Skeletal muscle tissue (tissue), 3 donors: Measurements from ENCODE around the gene LOC128125822.
"Not testable (repeated sequence)": the region's sequence is repeated elsewhere in the genome, so short reads cannot be mapped to it uniquely, and the experiment has no call there.

Source experiments
- H3K27ac ChIP-seq: one replicate; pipeline ENCODE4 v1.7.0; 2013; ENCODE audit warnings: mild to moderate bottlenecking, low read depth, low read length, inconsistent platforms
- H3K27me3 ChIP-seq, 3 donors: one replicate each; pipeline ENCODE4 v1.7.0; 2013; ENCODE audit warnings: low read length in 3 of 3; ENCODE audit not compliant: control insufficient read depth in 3 of 3, insufficient read depth in 3 of 3
- H3K36me3 ChIP-seq, 3 donors: one replicate each; pipeline ENCODE4 v1.7.0; 2013; ENCODE audit warnings: low read length in 3 of 3; ENCODE audit not compliant: control insufficient read depth in 3 of 3, insufficient read depth in 3 of 3
- H3K4me1 ChIP-seq, 3 donors: one replicate each; pipeline ENCODE4 v1.7.0; 2013; ENCODE audit warnings: low read length in 3 of 3, mild to moderate bottlenecking in 3 of 3; ENCODE audit not compliant: control insufficient read depth in 3 of 3, insufficient read depth in 3 of 3
- H3K4me3 ChIP-seq, 3 donors: one replicate each; pipeline ENCODE4 v1.7.0; 2013; ENCODE audit warnings: low read length in 3 of 3
- H3K9ac ChIP-seq, 3 donors: one replicate each; pipeline ENCODE4 v1.7.0; 2013; ENCODE audit warnings: low read length in 3 of 3, mild to moderate bottlenecking in 3 of 3, moderate library complexity in 2 of 3, low read depth in 1 of 3
- H3K9me3 ChIP-seq, 3 donors: one replicate each; pipeline ENCODE4 v1.7.0; 2013; ENCODE audit warnings: low read length in 3 of 3; ENCODE audit not compliant: control insufficient read depth in 3 of 3
- donor health status: Osteomylitis.

LOC128125822 gene

DNA sequence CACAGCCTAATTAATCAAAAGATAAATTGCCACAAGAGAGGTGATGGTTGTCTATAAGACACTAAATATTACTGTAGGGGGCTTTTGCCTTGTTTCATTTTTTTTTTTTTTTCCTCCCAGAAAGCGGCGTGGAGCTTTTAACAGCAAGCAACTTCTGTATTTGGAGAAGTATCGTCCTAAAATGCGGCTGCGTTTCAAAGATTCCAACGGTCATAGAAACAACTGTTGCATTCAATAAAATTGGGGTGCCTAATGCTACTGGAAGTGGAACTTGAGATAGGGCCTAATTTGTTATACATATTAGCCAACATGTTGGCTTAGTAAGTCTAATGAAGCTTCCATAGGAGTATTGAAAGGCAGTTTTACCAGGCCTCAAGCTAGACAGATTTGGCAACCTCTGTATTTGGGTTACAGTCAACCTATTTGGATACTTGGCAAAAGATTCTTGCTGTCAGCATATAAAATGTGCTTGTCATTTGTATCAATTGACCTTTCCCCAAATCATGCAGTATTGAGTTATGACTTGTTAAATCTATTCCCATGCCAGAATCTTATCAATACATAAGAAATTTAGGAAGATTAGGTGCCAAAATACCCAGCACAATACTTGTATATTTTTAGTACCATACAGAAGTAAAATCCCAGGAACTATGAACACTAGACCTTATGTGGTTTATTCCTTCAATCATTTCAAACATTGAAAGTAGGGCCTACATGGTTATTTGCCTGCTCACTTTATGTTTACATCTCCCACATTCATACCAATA is 7.8 kb downstream of the LOC128125822 start:
- no peak overlapping the region for H3K4me3 ChIP-seq
- H3K9me3 ChIP-seq: no peaks in the 10 kb centered on the region
- no peaks in the 10 kb centered on the region for H3K27me3 ChIP-seq
- H3K36me3 ChIP-seq: peaks cover 27 to 58% (median 53%) of the 10 kb centered on the region in 3 donors
- no peak overlapping the region for H3K9ac ChIP-seq
- no peak overlapping the region for H3K27ac ChIP-seq
- H3K4me1 ChIP-seq: peaks cover 0 to 12% (median 4%) of the 10 kb centered on the region in 3 donors

DNA sequence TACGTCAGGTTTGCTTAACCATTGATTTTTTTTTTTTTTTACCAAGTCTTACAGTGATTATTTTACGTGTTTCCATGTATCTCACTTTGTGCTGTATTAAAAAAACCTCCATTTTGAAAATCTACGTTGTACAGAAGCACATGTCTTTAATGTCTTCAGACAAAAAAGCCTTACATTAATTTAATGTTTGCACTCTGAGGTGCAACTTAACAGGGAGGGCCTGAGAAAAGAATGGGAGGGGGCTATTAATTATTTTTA is 8.4 kb downstream of the LOC128125822 start:
- Histone ChIP-seq H3K9ac (no peak overlapping the region), H3K36me3 (peaks cover 27 to 58% (median 53%) of the 10 kb centered on the region in 3 donors), H3K9me3 (no peaks in the 10 kb centered on the region), H3K4me3 (no peak overlapping the region), H3K27me3 (no peaks in the 10 kb centered on the region), H3K4me1 (peaks cover 0 to 12% (median 4%) of the 10 kb centered on the region in 3 donors), H3K27ac (no peak overlapping the region)

DNA sequence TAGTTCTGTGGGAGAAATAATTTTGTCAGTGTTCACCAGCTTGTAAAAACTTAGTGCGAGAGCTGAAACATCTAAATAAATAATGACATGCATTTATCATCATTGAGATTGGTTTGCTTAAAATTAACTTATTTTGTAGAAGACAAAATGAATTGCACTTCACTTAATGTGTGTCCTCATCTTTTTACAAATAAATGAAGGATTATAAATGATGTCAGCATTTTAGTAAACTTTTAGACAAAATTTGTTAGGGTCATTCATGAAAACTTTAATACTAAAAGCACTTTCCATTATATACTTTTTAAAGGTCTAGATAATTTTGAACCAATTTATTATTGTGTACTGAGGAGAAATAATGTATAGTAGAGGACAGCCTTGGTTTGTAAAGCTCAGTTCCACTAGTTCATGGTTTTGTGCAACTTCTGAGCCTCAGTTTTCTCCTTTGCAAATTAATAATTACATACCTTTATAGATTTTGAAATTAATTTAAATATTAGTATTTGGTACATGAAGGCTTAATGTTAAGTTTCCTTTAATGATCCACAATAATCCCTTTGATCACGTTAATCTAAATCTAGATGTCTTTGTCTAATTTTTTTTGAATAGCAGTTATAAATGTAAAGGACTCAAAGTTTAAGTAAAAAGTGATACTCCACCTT is 9.2 kb downstream of the LOC128125822 start:
- Histone ChIP-seq H3K9ac (no peak overlapping the region), H3K9me3 (no peaks in the 10 kb centered on the region), H3K4me1 (peaks cover 0 to 8% (median 2%) of the 10 kb centered on the region in 3 donors), H3K27ac (no peak overlapping the region), H3K4me3 (no peak overlapping the region), H3K36me3 (peaks cover 25 to 55% (median 51%) of the 10 kb centered on the region in 3 donors), H3K27me3 (no peaks in the 10 kb centered on the region)

DNA sequence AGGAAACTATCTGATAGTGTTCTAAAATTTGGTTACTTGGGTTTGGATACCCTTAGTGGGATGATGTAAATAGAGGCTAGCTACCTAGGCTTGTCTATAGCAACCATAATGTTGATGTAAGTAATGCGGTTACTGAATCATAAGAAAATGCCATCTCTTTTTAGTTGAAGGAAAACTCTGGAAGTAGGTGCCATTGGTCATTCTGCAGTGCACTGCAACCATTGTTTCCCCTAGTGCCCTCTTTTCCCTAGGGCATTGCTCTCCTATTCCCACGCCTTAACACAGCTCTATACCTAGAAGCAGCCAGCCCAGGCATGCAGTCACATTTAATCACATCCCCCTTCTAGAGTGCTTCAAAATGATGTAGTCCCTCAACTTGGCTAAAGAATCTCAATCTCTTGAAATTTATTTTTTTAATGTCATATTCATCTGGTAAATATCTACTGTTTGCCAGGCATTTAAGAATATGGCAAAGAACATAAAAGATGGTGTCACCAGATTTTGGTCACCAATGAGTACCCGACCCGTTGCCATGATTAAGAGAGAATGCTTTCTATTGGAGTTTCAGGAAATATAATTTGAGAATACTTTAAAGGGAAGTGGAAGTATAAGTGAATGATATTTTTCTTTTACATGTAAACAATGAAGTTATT is 10.4 kb downstream of the LOC128125822 start:
- H3K36me3 ChIP-seq: peaks cover 17 to 48% (median 41%) of the 10 kb centered on the region in 3 donors
- H3K27me3 ChIP-seq: no peaks in the 10 kb centered on the region
- H3K27ac ChIP-seq: no peak overlapping the region
- H3K4me1 ChIP-seq: no peaks in the 10 kb centered on the region
- no peak overlapping the region for H3K4me3 ChIP-seq
- no peak overlapping the region for H3K9ac ChIP-seq
- H3K9me3 ChIP-seq: no peaks in the 10 kb centered on the region

DNA sequence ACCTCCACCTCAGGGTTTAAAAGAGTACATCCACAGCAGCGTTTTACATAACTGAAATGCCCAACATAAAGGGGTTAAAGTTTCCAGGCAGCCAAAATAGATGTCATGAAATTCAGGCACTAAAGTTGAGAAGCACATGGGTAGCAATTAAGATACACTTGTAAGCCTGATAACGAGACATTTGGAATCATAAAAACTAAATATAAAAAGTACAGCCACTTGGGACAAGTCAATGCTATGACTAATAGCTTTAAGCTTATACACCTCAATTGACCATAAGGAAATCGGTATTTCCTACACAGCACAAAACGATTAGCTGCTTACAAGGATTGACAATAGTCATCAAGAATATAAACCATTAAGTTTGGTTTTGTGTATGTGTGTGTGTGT is 11.8 kb downstream of the LOC128125822 start:
- Histone ChIP-seq H3K4me3 (no peak overlapping the region), H3K27me3 (no peaks in the 10 kb centered on the region), H3K36me3 (peaks cover 17 to 34% (median 29%) of the 10 kb centered on the region in 3 donors), H3K9ac (no peak overlapping the region), H3K27ac (no peak overlapping the region), H3K9me3 (no peaks in the 10 kb centered on the region), H3K4me1 (no peaks in the 10 kb centered on the region)

DNA sequence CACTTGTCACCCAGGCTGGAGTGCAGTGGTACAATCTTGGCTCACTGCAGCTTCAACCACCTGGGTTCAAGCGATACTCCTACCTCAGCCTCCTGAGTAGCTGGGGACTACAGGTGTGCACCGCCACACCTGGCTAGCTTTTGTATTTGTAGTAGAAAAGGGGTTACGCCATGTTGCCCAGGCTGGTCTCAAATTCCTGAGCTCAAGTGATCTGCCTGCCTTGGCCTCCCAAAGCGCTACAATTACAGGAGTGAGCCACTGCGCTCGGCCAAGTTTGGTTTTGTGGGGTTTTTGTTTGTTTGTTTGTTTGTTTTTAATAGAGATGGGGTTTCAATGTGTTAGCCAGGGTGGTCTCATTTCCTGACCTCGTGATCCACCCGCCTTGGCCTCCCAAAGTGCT is 12.3 kb downstream of the LOC128125822 start:
- H3K4me1 ChIP-seq: no peaks in the 10 kb centered on the region
- no peaks in the 10 kb centered on the region for H3K27me3 ChIP-seq
- no peak overlapping the region for H3K27ac ChIP-seq
- H3K9me3 ChIP-seq: no peaks in the 10 kb centered on the region
- H3K4me3 ChIP-seq: no peak overlapping the region
- H3K9ac ChIP-seq: no peak overlapping the region
- peaks cover 15 to 30% (median 25%) of the 10 kb centered on the region in 3 donors for H3K36me3 ChIP-seq

DNA sequence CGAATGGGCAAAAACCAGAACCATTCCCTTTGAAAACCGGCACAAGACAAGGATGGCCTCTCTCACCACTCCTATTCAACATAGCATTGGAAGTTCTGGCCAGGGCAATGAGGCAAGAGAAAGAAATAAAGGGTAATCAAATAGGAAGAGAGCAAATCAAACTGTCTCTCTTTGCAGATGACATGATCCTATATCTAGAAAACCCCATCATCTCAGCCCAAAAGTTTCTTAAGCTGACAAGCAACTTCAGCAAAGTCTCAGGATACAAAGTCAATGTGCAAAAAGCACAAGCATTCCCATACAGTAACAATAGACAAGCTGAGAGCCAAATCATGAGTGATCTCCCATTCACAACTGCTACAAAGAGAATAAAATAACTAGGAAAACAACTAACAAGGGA is 13.4 kb downstream of the LOC128125822 start:
- not testable (repeated sequence) for H3K27ac ChIP-seq, H3K27me3 ChIP-seq, H3K9me3 ChIP-seq, H3K9ac ChIP-seq, H3K4me3 ChIP-seq, H3K4me1 ChIP-seq
- peaks cover 4 to 19% (median 14%) of the 10 kb centered on the region in 3 donors for H3K36me3 ChIP-seq

DNA sequence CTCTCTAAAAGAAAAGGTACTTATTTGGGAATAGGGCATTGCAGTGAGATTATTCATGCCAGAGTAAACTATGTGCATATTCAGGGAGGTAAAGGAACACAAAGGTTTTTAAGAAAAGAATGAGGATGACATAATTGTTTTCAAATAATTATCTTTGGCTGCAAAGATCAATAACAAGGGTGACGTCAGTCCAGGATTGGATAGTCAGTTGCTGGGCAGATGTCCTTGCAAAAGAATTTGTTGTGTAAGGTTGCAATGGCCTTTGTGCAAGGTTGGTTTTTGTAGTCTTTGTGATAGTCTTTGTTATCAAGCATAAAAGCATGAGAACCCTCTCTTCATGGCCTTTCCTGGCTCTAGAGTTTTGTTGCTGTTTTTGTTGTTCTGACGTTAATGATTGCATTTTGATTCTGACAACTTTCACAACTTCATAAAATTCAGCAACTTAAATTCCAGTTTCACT is 17.7 kb downstream of the LOC128125822 start:
- Histone ChIP-seq H3K27ac (no peak overlapping the region), H3K4me1 (no peaks in the 10 kb centered on the region), H3K9ac (no peak overlapping the region), H3K4me3 (no peak overlapping the region), H3K27me3 (no peaks in the 10 kb centered on the region), H3K9me3 (no peaks in the 10 kb centered on the region), H3K36me3 (no peaks in the 10 kb centered on the region)

DNA sequence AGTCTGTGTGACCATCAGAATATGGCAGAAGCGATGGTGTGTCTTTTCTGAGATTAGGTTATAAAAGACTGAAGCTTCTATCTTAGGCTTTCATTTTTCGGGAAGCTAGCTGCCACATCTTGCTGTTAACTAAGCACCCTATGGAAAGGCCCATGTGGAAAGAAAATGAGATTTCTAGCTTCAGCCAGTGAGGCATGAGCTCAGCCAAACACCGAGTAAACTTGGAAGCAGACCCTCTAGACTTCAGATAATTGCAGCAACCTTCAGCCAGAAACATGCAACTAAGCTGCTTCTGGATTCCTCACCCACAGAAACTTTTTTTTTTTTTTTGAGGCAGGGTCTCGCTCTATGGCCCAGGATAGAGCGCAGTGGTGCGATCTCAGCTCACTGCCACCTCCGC is 20.6 kb downstream of the LOC128125822 start:
- no peak overlapping the region for H3K9ac ChIP-seq
- H3K9me3 ChIP-seq: no peaks in the 10 kb centered on the region
- no peak overlapping the region for H3K27ac ChIP-seq
- no peak overlapping the region for H3K4me3 ChIP-seq
- no peaks in the 10 kb centered on the region for H3K36me3 ChIP-seq
- H3K4me1 ChIP-seq: peaks cover 0 to 3% (median under 1%) of the 10 kb centered on the region in 3 donors
- H3K27me3 ChIP-seq: no peaks in the 10 kb centered on the region
